ENCODE measurements around the gene HSCB.

- TF ChIP-seq CTCF (IDR thresholded peaks at IDR 0.05) (no peak), POLR2A (IDR thresholded peaks at IDR 0.05) (no peak), POLR2AphosphoS5 (IDR thresholded peaks at IDR 0.05) (no peak), EP300 (IDR thresholded peaks at IDR 0.05) (no peak)
These were observed 8.6 kb downstream of the HSCB start for GRCh38 chr22:28750471-28750881.
